Placental epithelial cell (primary cell): ENCODE measurements around the gene JCAD. TPM values are rescaled to one million over a fixed set of nuclear protein-coding genes. Genes with fewer than 3 reads are reported as not detected.

Experiments used
- total RNA-seq: library from RNA; depleted of rRNA; stranded (reverse); fragments of >200 nt; gene quantifications from 2 replicates; pipeline ENCODE4 v1.2.3, GENCODE V29; 2012

JCAD gene
- 40.4 and 43.5 TPM in 2 replicates for total RNA-seq

DNA sequence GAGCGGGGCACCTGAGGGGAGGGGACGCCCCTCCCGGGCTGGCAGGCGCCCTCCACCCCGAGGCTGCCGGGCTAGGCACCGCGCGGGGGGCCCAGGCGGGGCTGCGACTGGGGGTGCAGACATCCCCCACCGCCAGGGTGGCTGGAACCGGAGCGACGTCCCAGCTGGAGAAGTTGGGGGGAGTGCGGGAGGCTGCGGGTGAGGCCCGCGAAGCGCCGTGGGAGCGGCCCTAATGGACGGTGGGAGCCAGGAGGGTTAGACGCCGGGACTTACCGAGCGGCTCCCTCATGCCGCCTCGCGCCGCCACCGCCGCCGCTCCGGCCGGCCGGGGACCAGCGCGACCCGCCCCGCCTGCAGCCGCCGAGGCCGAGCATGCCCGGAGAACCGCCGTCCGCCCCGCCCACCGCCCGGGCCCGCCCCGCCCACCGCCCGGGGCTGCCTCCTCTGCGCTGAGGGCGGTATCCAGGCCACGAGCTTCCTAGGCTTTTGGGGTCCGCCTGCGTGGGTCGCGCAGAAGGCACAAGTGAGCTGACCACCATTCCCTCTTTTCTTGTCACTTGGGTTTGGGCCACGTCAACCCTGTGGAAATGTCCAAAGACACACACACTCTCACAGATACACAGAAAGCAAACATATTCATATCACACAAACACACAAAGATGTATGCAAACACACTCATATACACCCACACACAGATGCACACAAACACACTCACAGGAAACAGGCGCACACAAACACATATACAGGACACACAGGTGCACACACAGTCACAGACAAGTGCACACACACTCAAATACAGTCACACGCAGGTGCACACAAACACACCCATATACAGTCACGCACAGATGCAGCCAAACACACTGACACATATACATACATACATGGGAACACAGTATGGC is at the start of gene JCAD:
Gene JCAD (minus strand): TSS at position 378 of the 899 bp plus-strand sequence. CDS start 11,774 bp downstream, outside the sequence.

